ENCODE results near the gene CMIP.

DNA sequence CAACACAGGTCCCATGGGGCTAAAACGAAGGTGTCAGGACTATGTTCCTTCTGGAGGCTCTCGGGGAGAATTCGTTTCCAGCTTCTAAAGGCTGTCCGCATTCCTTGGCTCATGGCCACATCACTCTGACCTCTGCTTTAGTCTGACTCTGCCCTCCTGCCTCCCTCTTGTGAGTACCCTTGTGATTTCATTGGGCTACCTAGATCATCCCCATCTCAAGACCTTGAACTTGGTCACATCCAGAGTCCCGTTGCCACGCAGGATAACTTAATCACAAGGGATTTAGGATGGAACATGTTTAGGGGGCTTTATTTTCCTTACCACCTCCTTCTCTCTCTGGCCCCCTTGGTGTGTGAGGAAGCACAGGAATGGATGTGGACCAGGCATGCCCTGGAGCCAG lies 173.6 kb downstream of the CMIP start:
- no peak for TF ChIP-seq GABPA (IDR thresholded peaks at IDR 0.05; ENCODE audit: low read depth)
- TF ChIP-seq, protein P1, sequence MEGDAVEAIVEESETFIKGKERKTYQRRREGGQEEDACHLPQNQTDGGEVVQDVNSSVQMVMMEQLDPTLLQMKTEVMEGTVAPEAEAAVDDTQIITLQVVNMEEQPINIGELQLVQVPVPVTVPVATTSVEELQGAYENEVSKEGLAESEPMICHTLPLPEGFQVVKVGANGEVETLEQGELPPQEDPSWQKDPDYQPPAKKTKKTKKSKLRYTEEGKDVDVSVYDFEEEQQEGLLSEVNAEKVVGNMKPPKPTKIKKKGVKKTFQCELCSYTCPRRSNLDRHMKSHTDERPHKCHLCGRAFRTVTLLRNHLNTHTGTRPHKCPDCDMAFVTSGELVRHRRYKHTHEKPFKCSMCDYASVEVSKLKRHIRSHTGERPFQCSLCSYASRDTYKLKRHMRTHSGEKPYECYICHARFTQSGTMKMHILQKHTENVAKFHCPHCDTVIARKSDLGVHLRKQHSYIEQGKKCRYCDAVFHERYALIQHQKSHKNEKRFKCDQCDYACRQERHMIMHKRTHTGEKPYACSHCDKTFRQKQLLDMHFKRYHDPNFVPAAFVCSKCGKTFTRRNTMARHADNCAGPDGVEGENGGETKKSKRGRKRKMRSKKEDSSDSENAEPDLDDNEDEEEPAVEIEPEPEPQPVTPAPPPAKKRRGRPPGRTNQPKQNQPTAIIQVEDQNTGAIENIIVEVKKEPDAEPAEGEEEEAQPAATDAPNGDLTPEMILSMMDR (IDR thresholded peaks at IDR 0.05): no peak
- no peak for TF ChIP-seq EP300 (IDR thresholded peaks at IDR 0.05; ENCODE audit: borderline replicate concordance in 1 of 2, low read depth in 1 of 2, low read length in 1 of 2)
- no peak for TF ChIP-seq USF2 (IDR thresholded peaks at IDR 0.05; ENCODE audit: borderline replicate concordance, low read depth, low read length)
- TF ChIP-seq NFIC (IDR thresholded peaks at IDR 0.05; ENCODE audit: borderline replicate concordance): no peak

Data from SK-N-SH (cell line).